Measurements from ENCODE around the gene C1QTNF5.

DNA sequence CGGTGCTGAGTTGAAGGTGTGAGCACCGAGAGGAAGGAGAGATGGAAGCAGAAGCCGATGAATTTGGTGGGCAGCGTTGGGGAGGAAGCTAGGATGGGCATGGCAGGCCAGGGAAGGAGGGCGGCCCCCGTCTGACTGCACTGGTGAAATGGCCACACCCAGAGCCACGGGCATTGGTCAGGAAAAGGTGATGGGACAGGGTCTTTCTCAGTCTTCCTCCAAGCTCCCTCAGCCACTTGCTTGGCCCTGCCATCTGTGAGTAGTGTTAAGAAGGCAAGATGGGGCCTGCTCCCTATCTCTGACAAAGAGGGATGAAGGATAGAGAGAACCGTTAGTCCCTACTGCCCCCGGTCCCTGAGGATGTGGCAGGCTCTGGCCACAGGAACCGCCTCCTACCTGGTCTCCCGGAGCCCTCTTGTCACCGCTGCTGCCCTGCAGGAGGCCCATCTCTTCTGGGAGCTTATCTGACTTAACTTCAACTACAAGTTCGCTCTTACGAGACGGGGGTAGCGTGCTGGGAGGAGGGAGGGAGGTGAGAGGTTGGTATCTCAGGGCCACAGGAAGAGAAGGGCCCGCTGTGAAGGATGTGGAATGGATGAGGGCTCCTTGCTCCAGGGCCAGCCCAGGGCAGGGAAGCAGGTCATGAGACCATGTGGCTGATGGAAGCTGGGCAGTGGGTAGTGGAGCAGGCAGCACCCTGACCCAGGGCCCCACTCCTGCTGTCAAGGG is 30.6 kb downstream of the C1QTNF5 start:
- TF ChIP-seq, protein P1, sequence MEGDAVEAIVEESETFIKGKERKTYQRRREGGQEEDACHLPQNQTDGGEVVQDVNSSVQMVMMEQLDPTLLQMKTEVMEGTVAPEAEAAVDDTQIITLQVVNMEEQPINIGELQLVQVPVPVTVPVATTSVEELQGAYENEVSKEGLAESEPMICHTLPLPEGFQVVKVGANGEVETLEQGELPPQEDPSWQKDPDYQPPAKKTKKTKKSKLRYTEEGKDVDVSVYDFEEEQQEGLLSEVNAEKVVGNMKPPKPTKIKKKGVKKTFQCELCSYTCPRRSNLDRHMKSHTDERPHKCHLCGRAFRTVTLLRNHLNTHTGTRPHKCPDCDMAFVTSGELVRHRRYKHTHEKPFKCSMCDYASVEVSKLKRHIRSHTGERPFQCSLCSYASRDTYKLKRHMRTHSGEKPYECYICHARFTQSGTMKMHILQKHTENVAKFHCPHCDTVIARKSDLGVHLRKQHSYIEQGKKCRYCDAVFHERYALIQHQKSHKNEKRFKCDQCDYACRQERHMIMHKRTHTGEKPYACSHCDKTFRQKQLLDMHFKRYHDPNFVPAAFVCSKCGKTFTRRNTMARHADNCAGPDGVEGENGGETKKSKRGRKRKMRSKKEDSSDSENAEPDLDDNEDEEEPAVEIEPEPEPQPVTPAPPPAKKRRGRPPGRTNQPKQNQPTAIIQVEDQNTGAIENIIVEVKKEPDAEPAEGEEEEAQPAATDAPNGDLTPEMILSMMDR (IDR thresholded peaks at IDR 0.05; ENCODE audit: low read depth, low read length) = no peak
- TF ChIP-seq POLR2A (IDR thresholded peaks at IDR 0.05; ENCODE audit: extremely low read depth, insufficient read length) (no peak), MYC (IDR thresholded peaks at IDR 0.05; ENCODE audit: low read depth, low read length) (no peak)
